Stimulated activated naive CD8-positive, alpha-beta T cell treated with anti-CD3 and anti-CD28 coated beads, Interleukin-15, Interleukin-2, amounts not matched to agents 100 ng/mL and 50 ng/mL, for 24 hours (primary cell): Measurements from ENCODE around the gene PSMD9.
"Not testable (repeated sequence)": the region's sequence is repeated elsewhere in the genome, so short reads cannot be mapped to it uniquely, and the experiment has no call there.

Source experiments
- H3K27ac Mint-ChIP-seq: one replicate; pipeline ENCODE4 v1.8.0; 2021; ENCODE audit warnings: mild to moderate bottlenecking, mixed read lengths
- H3K27me3 Mint-ChIP-seq: one replicate; pipeline ENCODE4 v1.8.0; 2021; ENCODE audit warnings: mixed read lengths
- H3K36me3 Mint-ChIP-seq: one replicate; pipeline ENCODE4 v1.8.0; 2021; ENCODE audit warnings: low read depth, mixed read lengths
- H3K4me1 Mint-ChIP-seq: one replicate; pipeline ENCODE4 v1.8.0; 2021; ENCODE audit warnings: low read depth, mixed read lengths
- H3K4me3 Mint-ChIP-seq: one replicate; pipeline ENCODE4 v1.8.0; 2021; ENCODE audit warnings: mild to moderate bottlenecking, mixed read lengths
- H3K9me3 Mint-ChIP-seq: one replicate; pipeline ENCODE4 v1.8.0; 2021; ENCODE audit warnings: mixed read lengths

PSMD9 gene

GRCh38 chr12:121926874-121927706 lies 38.5 kb downstream of the PSMD9 start:
- Mint-ChIP-seq H3K27me3 (peaks cover 4% of the 10 kb centered on the region), H3K9me3 (no peaks in the 10 kb centered on the region), H3K27ac (no peak overlapping the region), H3K4me3 (no peak overlapping the region), H3K36me3 (no peaks in the 10 kb centered on the region), H3K4me1 (peaks cover 13% of the 10 kb centered on the region)

- no peaks in the 10 kb centered on the region for H3K36me3 Mint-ChIP-seq
- H3K27me3 Mint-ChIP-seq = peaks cover 4% of the 10 kb centered on the region
- no peak overlapping the region for H3K27ac Mint-ChIP-seq
- H3K4me1 Mint-ChIP-seq = peaks cover 13% of the 10 kb centered on the region
- H3K9me3 Mint-ChIP-seq = no peaks in the 10 kb centered on the region
- no peak overlapping the region for H3K4me3 Mint-ChIP-seq
Observed at GRCh38 chr12:121927813-121928212, 39.2 kb downstream of the PSMD9 start.

DNA sequence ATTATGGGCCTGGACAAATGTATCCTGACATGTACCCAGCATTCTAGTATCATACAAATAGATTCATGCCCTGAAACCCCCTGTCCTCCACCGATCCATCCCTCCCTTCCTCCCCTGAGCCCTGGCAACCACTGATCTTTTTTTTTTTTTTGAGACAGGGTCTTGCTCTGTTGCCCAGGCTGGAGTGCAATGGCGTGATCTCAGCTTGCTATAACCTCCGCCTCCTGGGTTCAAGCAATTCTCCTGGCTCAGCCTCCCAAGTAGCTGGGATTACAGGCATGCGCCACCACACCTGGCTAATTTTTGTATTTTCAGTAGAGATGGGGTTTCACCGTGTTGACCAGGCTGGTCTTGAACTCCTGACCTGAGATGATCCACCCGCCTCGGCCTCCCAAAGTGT lies 41.0 kb downstream of the PSMD9 start:
- H3K36me3 Mint-ChIP-seq, H3K4me1 Mint-ChIP-seq, H3K4me3 Mint-ChIP-seq, H3K9me3 Mint-ChIP-seq, H3K27ac Mint-ChIP-seq, H3K27me3 Mint-ChIP-seq: not testable (repeated sequence)

- no peaks in the 10 kb centered on the region for H3K36me3 Mint-ChIP-seq
- H3K27ac Mint-ChIP-seq = no peak overlapping the region
- peaks cover 10% of the 10 kb centered on the region for H3K4me1 Mint-ChIP-seq
- peaks cover 4% of the 10 kb centered on the region for H3K27me3 Mint-ChIP-seq
- H3K4me3 Mint-ChIP-seq = no peak overlapping the region
- H3K9me3 Mint-ChIP-seq = no peaks in the 10 kb centered on the region
Observed at GRCh38 chr12:121930862-121931261, 42.3 kb downstream of the PSMD9 start.

GRCh38 chr12:121932176-121932536 lies 43.6 kb downstream of the PSMD9 start:
- Mint-ChIP-seq H3K36me3 (peaks cover 2% of the 10 kb centered on the region), H3K27ac (no peak overlapping the region), H3K4me1 (peaks cover 10% of the 10 kb centered on the region), H3K9me3 (no peaks in the 10 kb centered on the region), H3K4me3 (no peak overlapping the region), H3K27me3 (peaks cover 4% of the 10 kb centered on the region)

DNA sequence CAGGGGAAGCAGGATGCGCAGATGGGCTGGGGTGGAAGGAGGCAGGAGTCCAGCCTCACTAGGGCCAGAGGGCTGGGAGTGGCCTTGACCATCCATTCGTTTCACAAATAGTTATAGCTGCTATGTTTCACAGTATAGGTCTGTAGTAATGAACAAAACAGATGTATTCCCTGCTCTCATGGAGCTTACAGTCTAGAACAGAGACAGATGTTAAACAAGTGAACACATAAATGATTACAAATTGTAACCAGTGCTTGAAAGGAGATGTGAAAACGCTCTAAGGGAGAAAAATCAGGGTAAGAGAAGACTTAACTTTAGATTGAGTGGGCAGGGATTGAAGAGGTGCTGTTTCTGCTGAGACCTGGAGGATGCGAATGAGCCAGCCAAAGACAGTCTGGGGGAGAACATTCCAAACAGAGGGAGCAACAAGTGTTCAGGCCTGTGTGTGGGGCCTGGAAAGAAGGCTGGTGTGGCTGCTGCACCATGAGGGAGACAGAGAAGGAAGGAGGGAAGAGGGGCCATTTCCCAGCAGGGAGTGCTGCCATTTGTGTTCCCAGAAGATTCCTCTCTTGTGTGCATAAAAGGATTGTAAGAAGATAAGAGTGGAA lies 44.4 kb downstream of the PSMD9 start:
- Mint-ChIP-seq H3K9me3 (no peaks in the 10 kb centered on the region), H3K4me1 (peaks cover 8% of the 10 kb centered on the region), H3K36me3 (peaks cover 9% of the 10 kb centered on the region), H3K27ac (no peak overlapping the region), H3K27me3 (peaks cover 4% of the 10 kb centered on the region), H3K4me3 (no peak overlapping the region)

DNA sequence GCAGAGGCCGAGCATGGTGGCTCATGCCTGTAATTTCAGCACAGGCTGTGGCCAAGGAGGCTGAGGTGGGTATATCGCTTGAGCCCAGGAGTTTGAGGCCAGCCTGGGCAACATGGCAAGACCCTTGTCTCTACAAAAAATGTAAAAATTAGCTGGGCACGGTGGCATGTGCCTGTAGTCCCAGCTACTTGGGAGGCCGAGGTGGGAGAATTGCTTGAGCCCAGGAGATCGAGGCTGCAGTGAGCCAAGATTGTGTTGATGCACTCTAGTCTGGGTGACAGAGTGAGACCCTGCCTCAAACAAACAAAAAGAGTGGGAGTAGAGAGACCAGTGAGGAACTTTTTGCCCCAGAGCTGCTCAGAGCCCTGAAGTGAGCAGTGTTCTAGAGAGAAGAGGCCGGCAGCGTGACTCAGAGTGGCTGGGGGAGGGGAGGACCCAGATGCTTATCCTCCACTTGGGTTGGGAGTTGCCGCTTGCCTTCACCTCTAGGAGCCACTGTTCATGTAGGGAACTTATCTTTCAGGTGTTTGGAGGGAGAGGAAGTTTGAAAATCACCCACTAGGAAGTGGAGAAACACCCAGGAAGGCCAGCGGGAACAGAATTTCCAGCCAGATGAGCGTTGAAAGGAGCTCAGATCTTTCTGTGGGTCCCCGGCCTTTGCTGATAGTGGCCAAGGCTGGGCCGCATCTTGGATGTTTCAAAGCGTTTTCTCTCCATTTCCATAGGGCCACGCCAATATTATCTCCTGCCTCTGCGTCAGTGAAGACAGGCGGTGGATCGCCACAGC lies 45.1 kb downstream of the PSMD9 start:
- Mint-ChIP-seq H3K4me3 (no peak overlapping the region), H3K4me1 (peaks cover 8% of the 10 kb centered on the region), H3K27me3 (peaks cover 4% of the 10 kb centered on the region), H3K9me3 (no peaks in the 10 kb centered on the region), H3K36me3 (peaks cover 9% of the 10 kb centered on the region), H3K27ac (no peak overlapping the region)

DNA sequence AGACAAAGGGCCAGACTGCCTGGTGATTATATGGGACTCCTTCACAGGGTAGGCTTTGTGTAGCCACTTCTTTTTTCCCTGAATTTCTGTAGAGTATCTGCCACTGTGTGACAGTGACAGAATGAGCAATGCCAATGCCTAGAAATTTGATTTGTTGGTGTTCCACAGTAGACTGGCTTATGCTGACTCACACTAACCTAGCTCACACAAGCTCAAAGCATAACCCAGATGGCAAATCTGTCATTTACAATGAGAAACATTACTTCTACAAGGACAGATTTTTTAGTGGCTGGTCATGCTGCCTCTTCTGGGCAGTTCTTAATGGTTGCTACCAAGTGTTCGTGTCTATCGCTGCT lies 45.7 kb downstream of the PSMD9 start:
- Mint-ChIP-seq H3K4me1 (peaks cover 12% of the 10 kb centered on the region), H3K27me3 (peaks cover 4% of the 10 kb centered on the region), H3K4me3 (no peak overlapping the region), H3K9me3 (no peaks in the 10 kb centered on the region), H3K36me3 (peaks cover 13% of the 10 kb centered on the region), H3K27ac (no peak overlapping the region)

- H3K4me1 Mint-ChIP-seq = peaks cover 8% of the 10 kb centered on the region
- peaks cover 13% of the 10 kb centered on the region for H3K36me3 Mint-ChIP-seq
- no peak overlapping the region for H3K4me3 Mint-ChIP-seq
- H3K27me3 Mint-ChIP-seq = no peaks in the 10 kb centered on the region
- no peak overlapping the region for H3K27ac Mint-ChIP-seq
- H3K9me3 Mint-ChIP-seq = no peaks in the 10 kb centered on the region
Observed at GRCh38 chr12:121937654-121938053, 49.1 kb downstream of the PSMD9 start.

DNA sequence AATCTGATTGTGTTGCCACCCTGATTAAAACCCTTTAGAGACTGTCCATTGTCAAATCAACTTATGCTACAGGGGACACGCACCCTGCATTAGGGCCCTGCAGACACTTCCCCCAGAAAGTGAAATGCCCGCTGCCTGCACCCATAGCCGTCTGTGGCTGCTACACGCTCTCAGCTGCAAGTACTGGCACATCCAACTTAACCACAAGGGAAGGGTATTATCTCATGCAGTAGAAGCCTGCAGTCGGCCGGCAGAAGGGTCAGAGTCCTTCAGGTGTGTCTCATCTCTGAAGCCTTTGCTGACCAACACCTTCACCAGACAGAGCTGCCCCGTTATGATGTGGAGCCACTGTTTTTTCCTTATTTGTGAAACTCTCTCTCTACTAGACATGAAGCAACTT lies 50.6 kb downstream of the PSMD9 start:
- no peaks in the 10 kb centered on the region for H3K9me3 Mint-ChIP-seq
- H3K27ac Mint-ChIP-seq = peak overlapping the region; percentile 5
- peaks cover 8% of the 10 kb centered on the region for H3K4me1 Mint-ChIP-seq
- H3K27me3 Mint-ChIP-seq = no peaks in the 10 kb centered on the region
- H3K36me3 Mint-ChIP-seq = peaks cover 13% of the 10 kb centered on the region
- H3K4me3 Mint-ChIP-seq = no peak overlapping the region

DNA sequence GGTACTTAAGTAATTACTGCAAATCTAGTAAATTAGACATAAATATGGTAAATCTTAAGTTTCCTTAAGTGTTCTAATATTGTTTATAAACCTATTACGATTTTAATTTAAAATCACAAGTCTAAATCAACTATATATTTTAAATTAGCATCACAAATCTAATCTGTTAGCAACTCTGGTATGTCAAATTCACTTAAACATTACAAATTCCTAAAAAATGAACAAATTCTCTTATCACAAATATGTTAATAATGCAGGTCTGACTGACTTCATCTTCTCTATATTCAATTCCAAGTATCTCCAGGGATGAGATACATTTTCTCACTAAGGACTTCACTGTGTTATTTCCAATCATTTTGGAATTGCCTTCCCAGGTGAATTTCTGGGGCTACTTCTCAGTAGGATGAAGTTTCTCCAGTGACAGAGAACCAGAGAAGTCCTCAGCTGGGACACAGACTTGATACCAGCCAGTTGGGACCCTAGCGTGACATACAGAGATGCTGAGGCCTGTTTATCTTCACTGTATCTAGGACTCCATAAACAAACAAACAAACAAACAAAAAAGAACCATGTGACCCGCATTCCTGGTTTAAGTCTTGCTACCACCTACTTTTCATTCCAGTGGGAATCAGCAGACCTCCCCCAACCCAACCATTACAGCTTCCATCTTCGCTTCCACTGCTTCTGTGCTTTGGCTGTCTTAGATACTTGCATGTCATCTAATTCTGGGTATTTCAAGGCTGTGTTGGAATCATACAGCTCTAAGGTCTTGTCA lies 51.6 kb downstream of the PSMD9 start:
- Mint-ChIP-seq H3K4me1 (peaks cover 8% of the 10 kb centered on the region), H3K27me3 (no peaks in the 10 kb centered on the region), H3K9me3 (no peaks in the 10 kb centered on the region), H3K36me3 (peaks cover 13% of the 10 kb centered on the region), H3K4me3 (no peak overlapping the region), H3K27ac (no peak overlapping the region)

DNA sequence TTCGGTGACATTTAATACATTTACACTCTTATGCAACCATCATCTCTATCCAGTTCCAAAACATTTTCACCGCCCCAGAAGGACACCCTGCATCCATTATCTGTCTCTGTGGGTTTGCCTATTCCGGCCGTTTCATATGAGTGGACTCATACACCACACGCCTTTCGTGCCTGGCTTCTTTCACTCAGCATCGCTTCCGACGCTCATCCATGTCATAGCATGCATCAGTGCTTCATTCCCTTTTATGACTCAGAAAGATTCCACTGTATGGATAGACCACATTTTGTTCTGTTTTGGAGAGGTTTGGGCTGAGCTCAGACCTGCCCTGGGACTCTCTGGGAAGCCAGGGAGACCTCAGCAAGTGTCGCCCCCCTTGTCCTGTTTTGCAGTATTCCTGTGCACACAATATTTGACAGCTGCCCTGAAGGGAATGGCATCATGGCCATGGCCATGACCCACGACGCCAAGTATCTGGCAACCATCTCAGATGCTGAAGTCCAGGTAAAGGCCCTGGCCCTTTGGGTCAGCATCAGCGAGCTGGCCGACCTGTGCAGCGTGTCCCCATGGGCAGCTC lies 53.6 kb downstream of the PSMD9 start:
- peaks cover 10% of the 10 kb centered on the region for H3K36me3 Mint-ChIP-seq
- no peak overlapping the region for H3K4me3 Mint-ChIP-seq
- H3K9me3 Mint-ChIP-seq = no peaks in the 10 kb centered on the region
- H3K27ac Mint-ChIP-seq = no peak overlapping the region
- H3K4me1 Mint-ChIP-seq = peaks cover 8% of the 10 kb centered on the region
- H3K27me3 Mint-ChIP-seq = no peaks in the 10 kb centered on the region

DNA sequence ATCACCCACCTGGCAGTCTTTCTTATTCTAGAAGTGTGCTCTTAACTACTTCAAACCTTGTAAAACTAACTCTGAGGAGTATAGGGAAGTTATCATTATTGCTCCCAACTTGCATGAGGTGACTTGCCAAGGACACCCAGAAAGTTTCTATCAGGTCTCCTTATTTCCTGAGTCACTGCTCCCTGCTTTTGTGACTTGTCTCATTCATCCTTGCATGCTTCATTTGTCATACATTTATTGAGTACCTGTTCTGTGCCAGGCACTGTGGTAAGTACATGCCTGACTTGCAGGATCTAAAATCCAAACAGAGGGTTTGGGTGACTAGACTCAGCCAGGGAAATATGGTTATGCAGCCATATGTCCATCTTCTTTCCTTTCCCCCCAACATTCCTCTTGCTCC lies 55.3 kb downstream of the PSMD9 start:
- H3K27ac Mint-ChIP-seq = no peak overlapping the region
- peaks cover 2% of the 10 kb centered on the region for H3K36me3 Mint-ChIP-seq
- no peak overlapping the region for H3K4me3 Mint-ChIP-seq
- H3K27me3 Mint-ChIP-seq = no peaks in the 10 kb centered on the region
- peaks cover 4% of the 10 kb centered on the region for H3K4me1 Mint-ChIP-seq
- H3K9me3 Mint-ChIP-seq = no peaks in the 10 kb centered on the region

GRCh38 chr12:121946313-121947025 lies 57.9 kb downstream of the PSMD9 start:
- Mint-ChIP-seq H3K27ac (no peak overlapping the region), H3K27me3 (no peaks in the 10 kb centered on the region), H3K36me3 (no peaks in the 10 kb centered on the region), H3K9me3 (no peaks in the 10 kb centered on the region), H3K4me3 (no peak overlapping the region), H3K4me1 (no peaks in the 10 kb centered on the region)
